ENCODE data around the gene C11orf97.

DNA sequence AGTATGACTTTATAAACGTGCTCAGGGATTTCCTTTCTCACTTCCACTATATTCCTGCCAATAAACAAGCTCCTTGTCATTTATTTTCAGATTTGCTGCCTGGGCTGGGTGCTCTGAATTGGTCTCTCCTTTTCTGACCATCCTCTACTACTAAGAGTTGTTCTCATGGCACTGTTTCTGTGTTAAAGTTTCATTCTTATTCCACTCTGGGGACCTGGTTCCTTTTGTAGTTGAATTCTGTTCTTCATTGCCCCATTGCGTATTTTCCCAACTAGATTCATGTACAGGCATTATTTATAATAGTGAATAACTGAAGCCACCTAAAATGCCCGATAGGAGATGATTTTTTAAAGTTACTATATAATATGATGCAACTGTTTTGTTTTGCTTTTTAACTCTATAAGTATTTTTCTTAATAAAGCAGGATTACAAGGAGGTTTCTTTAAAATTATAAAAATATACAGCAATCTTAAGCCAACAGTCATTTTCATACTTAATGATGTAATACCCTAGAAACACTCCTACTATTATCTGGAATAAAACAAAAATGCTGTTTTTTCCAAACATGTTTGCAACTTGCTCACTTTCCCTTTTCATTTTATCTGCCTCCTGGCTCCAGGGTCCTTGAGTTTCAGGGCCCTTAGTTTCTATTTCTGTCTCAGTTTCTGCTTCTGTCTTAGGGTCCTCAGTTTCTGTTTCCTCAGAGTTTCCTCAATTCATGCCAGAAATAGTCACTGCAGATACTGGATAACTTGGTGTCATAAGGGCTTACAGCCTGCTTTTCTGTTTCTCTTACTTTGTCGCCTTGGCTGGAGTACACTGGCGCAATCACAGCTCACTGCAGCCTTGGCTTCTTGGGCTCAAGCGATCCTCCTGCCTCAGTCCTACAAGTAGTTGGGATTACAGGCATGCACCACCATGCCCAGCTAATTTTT lies 21.7 kb downstream of the C11orf97 start:
- TF ChIP-seq, protein P1, sequence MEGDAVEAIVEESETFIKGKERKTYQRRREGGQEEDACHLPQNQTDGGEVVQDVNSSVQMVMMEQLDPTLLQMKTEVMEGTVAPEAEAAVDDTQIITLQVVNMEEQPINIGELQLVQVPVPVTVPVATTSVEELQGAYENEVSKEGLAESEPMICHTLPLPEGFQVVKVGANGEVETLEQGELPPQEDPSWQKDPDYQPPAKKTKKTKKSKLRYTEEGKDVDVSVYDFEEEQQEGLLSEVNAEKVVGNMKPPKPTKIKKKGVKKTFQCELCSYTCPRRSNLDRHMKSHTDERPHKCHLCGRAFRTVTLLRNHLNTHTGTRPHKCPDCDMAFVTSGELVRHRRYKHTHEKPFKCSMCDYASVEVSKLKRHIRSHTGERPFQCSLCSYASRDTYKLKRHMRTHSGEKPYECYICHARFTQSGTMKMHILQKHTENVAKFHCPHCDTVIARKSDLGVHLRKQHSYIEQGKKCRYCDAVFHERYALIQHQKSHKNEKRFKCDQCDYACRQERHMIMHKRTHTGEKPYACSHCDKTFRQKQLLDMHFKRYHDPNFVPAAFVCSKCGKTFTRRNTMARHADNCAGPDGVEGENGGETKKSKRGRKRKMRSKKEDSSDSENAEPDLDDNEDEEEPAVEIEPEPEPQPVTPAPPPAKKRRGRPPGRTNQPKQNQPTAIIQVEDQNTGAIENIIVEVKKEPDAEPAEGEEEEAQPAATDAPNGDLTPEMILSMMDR (IDR thresholded peaks at IDR 0.05; ENCODE audit: low read depth, low read length, poor library complexity, severe bottlenecking) = no peak
- no peak for TF ChIP-seq EZH2phosphoT487 (IDR thresholded peaks at IDR 0.05; ENCODE audit: borderline replicate concordance, low read length)
